GM19468 (cell line): ENCODE measurements around the gene HMCN1.
"Not testable (repeated sequence)": the region's sequence is repeated elsewhere in the genome, so short reads cannot be mapped to it uniquely, and the experiment has no call there.

ENCODE experiments used
- ATAC-seq: cut with Tn5 transposase; IDR thresholded peaks from one replicate; pipeline ENCODE4 v1.9.1; 2021; ENCODE audit warnings: mild to moderate bottlenecking, moderate library complexity, moderate number of reproducible peaks; ENCODE audit not compliant: unreplicated experiment; ENCODE audit errors: extremely low read depth

The HMCN1 gene

DNA sequence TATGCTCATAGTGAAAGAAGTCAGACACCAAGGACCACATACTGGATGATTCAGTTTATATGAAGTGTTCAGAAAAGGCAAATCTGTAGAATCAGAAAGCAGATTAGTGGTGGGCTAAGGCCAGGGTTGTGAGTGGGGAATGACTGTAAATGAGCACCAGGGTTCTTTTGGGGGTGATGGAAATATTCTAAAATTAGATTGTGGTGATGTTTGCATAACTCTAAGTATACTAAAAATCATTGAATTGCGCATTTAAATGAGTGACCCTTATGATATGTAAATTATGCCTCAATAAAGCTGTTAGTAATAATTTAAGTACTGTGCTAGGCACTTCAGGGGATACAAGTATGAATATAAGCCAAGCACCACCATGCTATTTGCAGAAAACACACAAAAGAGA, 384.5 kb downstream of the HMCN1 start:
- ATAC-seq: no peak

- no peak for ATAC-seq
Observed at GRCh38 chr1:186122837-186123236, 388.6 kb downstream of the HMCN1 start.

DNA sequence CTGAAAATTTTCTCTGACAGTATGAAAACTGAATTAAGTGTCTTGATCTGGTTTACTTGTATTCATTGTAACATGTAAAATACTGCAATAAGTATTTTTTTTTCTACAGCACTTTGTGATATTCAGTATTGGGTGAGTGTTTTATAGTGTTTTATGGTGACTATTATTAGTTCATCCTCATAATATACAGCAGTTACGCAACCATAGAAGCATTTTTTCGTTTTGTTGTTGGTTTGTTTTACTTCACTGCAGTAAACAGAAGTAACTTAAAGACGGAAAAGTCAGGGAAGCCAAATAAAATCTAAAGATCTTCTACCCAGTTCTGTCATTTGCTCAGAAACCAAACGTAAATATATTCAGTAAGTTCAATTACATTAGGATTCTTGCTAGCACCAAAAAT, 390.8 kb downstream of the HMCN1 start:
- no peak for ATAC-seq

- ATAC-seq: no peak
Observed at GRCh38 chr1:186125511-186125910, 391.3 kb downstream of the HMCN1 start.

GRCh38 chr1:186129758-186130157, 395.6 kb downstream of the HMCN1 start:
- no peak for ATAC-seq

- no peak for ATAC-seq
Observed at GRCh38 chr1:186139115-186139514, 404.9 kb downstream of the HMCN1 start.

DNA sequence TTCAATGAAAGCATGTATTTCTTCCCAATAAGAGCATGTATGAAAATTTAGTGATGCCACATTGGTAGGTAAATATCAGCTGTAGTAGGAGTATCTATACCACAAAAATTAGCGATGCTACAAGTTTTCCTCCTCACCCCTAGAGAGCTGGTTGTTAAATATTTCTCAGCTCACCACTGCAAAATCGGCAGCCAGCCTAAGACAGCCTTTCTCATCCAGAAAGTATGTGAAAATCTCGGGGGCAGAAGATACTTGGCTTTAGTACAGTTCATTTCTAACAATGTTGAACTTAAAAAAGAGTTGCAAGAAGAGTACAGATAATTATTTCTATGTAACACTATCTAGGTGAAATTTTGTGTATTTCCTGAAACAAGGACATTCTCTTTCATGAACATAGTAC, 405.5 kb downstream of the HMCN1 start:
- ATAC-seq: no peak

DNA sequence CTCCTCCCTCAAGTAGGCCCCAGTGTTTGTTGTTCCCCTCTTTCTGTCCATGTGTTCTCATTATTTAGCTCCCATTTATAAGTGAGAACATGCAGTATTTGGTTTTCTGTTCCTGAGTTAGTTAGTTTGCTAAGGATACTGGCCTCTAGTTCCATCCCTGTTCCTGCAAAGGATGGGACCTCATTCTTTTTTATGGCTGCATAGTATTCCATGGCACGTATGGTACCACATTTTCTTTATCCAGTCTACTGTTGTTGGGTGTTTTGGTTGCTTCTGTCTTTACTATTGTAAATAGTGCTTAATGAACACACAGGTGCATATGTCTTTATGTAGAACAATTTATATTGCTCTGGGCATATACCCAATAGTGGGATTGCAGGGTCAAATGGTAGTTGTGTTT, 408.0 kb downstream of the HMCN1 start:
- ATAC-seq: no peak

DNA sequence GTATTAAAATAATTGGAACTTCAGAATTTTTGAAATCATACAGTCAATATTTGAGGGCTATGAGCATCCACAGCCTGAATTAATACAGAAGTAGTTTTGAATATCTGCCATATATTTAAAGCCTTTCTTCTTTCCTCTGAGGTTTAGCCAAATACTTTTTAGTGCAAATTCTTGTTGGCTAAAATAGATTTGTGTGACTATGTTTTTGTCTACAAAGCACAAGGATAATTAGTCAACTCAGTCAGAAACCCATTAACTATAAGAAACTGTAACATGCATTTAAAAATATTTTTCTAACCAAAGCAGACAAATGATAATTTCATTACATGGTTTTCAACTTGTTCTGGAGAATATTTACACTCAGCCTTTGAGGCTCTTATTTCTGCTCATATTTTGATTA, 408.7 kb downstream of the HMCN1 start:
- no peak for ATAC-seq

DNA sequence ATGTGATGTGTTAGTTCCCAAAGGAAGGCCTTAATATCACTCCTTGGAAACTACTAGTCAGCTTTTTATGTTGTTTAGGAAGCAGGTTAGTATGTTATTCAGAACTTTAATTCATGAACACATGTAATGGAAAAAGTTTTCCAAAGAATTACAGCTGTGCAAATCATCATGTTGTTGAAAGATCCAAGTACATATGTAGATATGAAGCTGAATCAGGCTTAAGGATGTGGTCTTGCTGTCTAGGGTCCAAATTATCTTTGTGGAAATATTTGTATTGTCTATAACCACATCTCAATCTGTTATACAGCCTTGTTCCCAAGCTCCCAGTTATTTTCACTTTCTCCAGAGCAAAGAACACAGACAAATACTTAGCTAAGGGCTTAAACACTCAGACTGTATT, 409.3 kb downstream of the HMCN1 start:
- ATAC-seq: no peak

DNA sequence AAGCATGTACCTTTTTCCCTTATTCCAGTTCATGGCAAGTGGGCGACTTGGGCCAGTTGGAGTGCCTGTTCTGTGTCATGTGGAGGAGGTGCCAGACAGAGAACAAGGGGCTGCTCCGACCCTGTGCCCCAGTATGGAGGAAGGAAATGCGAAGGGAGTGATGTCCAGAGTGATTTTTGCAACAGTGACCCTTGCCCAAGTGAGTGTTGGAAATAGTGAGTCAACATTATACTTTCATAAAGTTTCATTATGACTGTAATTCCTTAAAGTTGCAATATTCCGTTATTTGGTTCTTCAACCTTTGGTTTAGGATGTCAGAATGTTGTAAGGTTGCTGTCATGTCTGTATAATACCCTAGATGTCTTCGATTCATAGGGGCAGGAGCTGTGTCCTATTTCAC, 410.3 kb downstream of the HMCN1 start:
- ATAC-seq: no peak

DNA sequence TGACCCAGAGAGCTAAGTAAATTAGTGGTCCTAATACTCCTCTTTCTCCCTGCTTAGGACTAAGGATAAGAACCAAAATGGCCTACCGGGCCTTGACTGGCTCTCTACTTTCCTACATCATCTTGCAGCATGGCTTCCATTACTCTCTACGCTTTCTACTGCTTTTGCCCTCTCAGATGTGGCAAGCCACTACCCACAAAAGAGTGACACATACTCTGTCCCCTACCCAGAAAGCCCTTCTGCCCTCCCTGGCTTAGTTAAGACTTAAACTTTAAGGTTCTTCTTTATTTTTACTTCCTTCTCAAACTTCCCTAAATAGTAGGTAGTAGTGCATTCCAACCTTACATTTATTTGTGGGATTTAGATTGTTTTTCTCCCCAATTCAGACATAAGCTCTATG, 412.8 kb downstream of the HMCN1 start:
- ATAC-seq: no peak

DNA sequence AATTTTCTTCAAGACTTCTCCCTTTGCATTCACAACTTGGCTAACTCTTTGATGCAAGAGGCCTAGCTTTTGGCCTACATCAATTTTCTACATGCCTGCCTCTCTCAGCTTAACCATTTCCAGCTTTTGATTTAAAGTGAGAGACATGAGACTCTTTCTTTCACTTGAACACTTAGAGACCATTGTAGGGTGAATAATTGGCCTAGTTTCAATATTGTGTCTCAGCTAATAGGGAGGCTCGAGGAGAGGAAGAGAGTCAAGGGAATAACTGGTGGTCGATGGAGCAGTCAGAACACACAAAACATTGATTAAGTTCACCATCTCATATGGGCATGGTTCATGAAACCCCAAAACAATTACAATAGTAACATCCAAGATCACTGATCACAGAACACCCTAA, 415.4 kb downstream of the HMCN1 start:
- no peak for ATAC-seq

- ATAC-seq: no peak
Observed at GRCh38 chr1:186152227-186152619, 418.0 kb downstream of the HMCN1 start.

DNA sequence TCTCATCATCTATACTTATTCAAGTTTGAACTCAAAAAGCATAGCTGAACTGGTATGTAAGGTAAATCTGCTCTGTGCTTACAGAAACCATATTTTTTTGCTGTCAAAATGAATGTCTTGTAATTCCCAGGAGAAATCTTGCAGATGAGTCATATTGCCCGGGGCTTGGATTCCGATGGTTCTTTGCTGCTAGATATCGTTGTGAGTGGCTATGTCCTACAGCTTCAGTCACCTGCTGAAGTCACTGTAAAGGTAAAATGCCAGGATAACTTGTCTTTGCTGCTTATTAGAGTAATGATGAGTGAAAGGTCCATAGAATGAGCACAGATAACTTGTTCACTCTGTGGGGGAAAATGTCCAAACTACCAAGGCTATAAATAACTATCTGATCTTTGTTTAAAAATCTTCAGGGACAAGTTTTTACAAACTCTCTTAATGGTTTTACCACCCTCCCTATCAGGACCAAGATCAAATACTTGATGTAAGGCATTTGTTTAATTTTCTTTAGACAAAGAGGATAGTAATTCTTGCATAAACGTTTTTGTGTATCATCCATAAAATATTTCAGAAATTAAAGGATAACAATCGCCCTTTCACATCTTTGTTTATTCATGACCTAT, 418.5 kb downstream of the HMCN1 start:
- ATAC-seq: no peak

DNA sequence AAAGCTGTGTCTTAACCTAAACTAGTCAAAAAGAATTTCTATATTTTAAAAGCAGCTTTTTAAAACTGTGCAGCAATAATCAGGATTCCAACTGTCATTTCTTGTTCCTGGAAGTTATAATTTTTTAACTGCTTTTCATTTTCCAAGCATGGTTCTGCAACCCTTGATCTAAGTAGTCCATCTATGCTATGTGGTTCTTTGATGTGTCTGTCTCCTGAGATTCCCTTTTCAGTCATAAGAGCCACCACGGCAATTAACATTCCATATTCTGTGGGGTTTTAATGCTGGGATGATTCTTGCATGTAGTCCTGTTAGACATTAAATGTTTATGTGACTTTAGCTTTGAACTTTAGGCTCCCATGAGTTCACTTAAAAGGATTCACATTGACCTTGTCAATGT, 420.5 kb downstream of the HMCN1 start:
- no peak for ATAC-seq

GRCh38 chr1:186155594-186155993, 421.4 kb downstream of the HMCN1 start:
- no peak for ATAC-seq

- ATAC-seq: not testable (repeated sequence)
Observed at GRCh38 chr1:186162895-186163294, 428.7 kb downstream of the HMCN1 start.

GRCh38 chr1:186164773-186165172, 430.6 kb downstream of the HMCN1 start:
- ATAC-seq: no peak

DNA sequence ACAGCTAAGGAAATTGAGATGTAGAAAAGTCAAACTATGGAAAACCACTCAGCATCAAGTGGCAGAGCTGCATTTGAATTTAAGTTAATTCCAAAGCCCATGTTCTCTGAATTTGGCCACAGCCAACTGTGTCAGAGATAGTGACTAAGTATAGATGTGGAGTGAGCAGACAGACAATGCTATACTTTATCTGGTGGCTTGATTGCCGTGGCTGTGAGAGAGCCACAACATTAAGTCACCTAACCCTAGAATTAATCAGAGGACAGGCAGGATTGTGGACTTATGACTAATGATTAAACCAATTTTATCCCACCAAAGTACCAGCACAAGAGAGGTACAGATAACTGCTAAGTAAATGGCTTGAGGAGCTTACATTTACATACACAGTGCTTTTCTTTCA, 431.1 kb downstream of the HMCN1 start:
- ATAC-seq: no peak

GRCh38 chr1:186167096-186167668, 433.0 kb downstream of the HMCN1 start:
- ATAC-seq: no peak

- no peak for ATAC-seq
Observed at GRCh38 chr1:186175588-186175987, 441.4 kb downstream of the HMCN1 start.
